ENCODE data around the gene CKLF. TPM values are rescaled to one million over a fixed set of nuclear protein-coding genes. Genes with fewer than 3 reads are reported as not detected.

Gene CKLF
- total and polyA plus RNA-seq, 12 donors: 19.6 to 67.9 (median 39.1) TPM

DNA sequence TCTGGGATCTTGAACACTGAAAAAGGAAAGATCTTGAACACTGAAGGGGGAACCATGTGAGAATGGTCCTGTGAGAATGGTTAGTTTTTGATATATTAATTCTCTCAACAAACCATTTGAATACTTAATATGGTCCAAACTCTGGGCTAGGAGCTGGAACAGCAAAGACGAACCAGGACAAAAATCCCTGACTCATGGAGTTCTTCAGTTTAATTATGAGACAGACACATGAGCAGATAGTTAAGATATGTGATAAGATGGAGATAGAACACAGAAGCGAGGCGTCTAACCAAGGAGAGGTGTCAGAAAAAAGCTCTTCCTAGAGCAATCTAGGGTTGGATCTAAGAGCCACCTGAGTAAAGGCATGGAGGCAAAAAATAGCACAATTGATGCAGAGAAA lies 1.6 kb downstream of the CKLF start:
- peaks cover 25 to 42% of the 10 kb centered on the region in 2 donors for H3K4me1 ChIP-seq (replicated peaks in 1 of 2)
- H3K4me3 ChIP-seq: no peak overlapping the region
- no peak overlapping the region for H3K27ac ChIP-seq
- H3K27me3 ChIP-seq: no peaks in the 10 kb centered on the region
- TF ChIP-seq POLR2A (IDR thresholded peaks at IDR 0.05): no peak
- TF ChIP-seq CTCF (IDR thresholded peaks at IDR 0.05): no peak
- 94 to 98% (median 94%) methylated on average over 3 of the region's 3 CpGs for WGBS, 4 donors
- H3K9me3 ChIP-seq (replicated peaks in 1 of 3): no peaks in the 10 kb centered on the region
- intact Hi-C loops (cut with DNase I): loop anchor here in 1 of 2 donors (5.0 kb wide), 1 partner anchor 48 kb away; the partner anchor contains the start of gene CMTM3
- DNase-seq: no peak
- peaks cover 0 to 16% of the 10 kb centered on the region in 2 donors for H3K36me3 ChIP-seq (replicated peaks in 1 of 2)

DNA sequence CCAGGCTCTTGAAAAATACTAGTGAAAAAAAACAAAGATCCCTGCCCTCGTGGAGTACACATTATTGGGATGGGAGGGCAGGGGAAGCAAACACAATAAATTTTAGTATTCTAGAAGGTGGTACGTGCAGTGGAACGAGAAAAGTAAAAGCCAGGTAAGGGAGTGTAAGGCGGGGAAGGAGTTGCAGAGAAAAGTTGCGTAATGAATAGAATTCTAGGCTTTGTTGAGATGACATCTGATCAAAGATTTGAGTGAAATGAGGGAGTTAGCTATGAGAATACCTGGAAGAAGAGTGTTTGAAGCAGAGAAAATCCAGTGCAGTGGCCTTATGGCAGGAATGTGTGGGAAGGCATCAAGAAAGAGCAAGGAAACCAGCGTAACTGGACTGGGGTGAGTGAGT lies 2.1 kb downstream of the CKLF start:
- TF ChIP-seq POLR2A (IDR thresholded peaks at IDR 0.05): no peak
- no peak for TF ChIP-seq CTCF (IDR thresholded peaks at IDR 0.05)
- Histone ChIP-seq H3K4me1 (replicated peaks in 1 of 2) (peaks cover 25 to 39% of the 10 kb centered on the region in 2 donors), H3K27ac (no peak overlapping the region), H3K9me3 (replicated peaks in 1 of 3) (no peaks in the 10 kb centered on the region), H3K36me3 (replicated peaks in 1 of 2) (peaks cover 0 to 17% of the 10 kb centered on the region in 2 donors), H3K27me3 (no peaks in the 10 kb centered on the region), H3K4me3 (no peak overlapping the region)
- DNase-seq: no peak
- intact Hi-C loops (cut with DNase I): loop anchor here in 1 of 2 donors (5.0 kb wide), 1 partner anchor 48 kb away; the partner anchor contains the start of gene CMTM3
- WGBS, 4 donors: 91 to 95% (median 92%) methylated on average over 6 of the region's 6 CpGs

DNA sequence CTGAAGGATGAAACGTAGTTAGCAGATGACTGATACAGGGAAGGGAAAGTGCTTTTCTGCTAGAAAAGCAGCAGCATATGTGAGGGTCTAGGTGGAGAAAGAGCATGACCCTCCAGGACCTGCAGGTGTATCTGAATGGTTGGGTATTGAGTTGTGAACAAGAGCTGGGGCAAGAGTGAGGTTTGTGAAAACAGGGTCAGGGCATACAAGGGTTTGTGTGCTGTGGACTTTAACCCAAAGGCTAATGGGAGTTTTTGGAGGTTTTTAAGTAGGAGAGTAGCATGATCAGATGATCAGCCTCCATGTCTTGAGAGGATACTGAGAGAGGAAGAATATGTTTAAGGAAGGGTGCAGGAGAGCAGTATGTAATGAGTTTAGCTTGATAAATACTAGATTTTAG lies 7.7 kb downstream of the CKLF start:
- WGBS, 4 donors: 88 to 95% (median 90%) methylated on average over 1 of the region's 1 CpG
- Histone ChIP-seq H3K27ac (no peak overlapping the region), H3K27me3 (no peaks in the 10 kb centered on the region), H3K9me3 (replicated peaks in 1 of 3) (no peaks in the 10 kb centered on the region), H3K4me1 (replicated peaks in 1 of 2) (no peaks in the 10 kb centered on the region), H3K36me3 (replicated peaks in 1 of 2) (peaks cover 0 to 22% of the 10 kb centered on the region in 2 donors), H3K4me3 (no peak overlapping the region)
- no peak for TF ChIP-seq CTCF (IDR thresholded peaks at IDR 0.05)
- no peak for TF ChIP-seq POLR2A (IDR thresholded peaks at IDR 0.05)
- DNase-seq: no peak
- intact Hi-C loops (cut with DNase I): no loop called here

- intact Hi-C loops (cut with DNase I): no loop called here
- no peak overlapping the region for H3K27ac ChIP-seq
- peaks cover 0 to 33% of the 10 kb centered on the region in 2 donors for H3K36me3 ChIP-seq (replicated peaks in 1 of 2)
- DNase-seq: no peak
- H3K4me1 ChIP-seq (replicated peaks in 1 of 2): no peaks in the 10 kb centered on the region
- no peak overlapping the region for H3K4me3 ChIP-seq
- no peak for TF ChIP-seq POLR2A (IDR thresholded peaks at IDR 0.05)
- TF ChIP-seq CTCF (IDR thresholded peaks at IDR 0.05): no peak
- no peaks in the 10 kb centered on the region for H3K9me3 ChIP-seq (replicated peaks in 1 of 3)
- WGBS, 4 donors: 92 to 98% (median 97%) methylated on average over 3 of the region's 3 CpGs
- no peaks in the 10 kb centered on the region for H3K27me3 ChIP-seq
These were observed 9.2 kb downstream of the CKLF start for GRCh38 chr16:66561381-66562080.

All from adrenal gland (tissue), 12 donors.